Prostate gland (tissue), 2 donors: ENCODE measurements around the gene AARS2. TPM values are rescaled to one million over a fixed set of nuclear protein-coding genes. Genes with fewer than 3 reads are reported as not detected.

Experiments
- DNase-seq: peaks from one replicate; pipeline ENCODE4 v3.0.0-alpha.2; 2019; ENCODE audit warnings: low spot score
- H3K27ac ChIP-seq, 2 donors: fragments of 200-600 bp; sonication (generic); 2 replicates each; pipeline ENCODE4 v1.5.1; 2017 to 2019
- H3K27me3 ChIP-seq: fragments of 200-600 bp; sonication (generic); replicated peaks from 2 replicates; pipeline ENCODE4 v1.5.1; 2019; ENCODE audit not compliant: insufficient read depth
- H3K36me3 ChIP-seq, 2 donors: fragments of 200-600 bp; sonication (generic); 1 replicate in 1 of 2; 2 replicates in 1 of 2; pipeline versions ENCODE4 v1.5.1 to v1.8.1; 2017 to 2019
- H3K4me1 ChIP-seq: fragments of 200-600 bp; sonication (generic); replicated peaks from 2 replicates; pipeline ENCODE4 v1.5.1; 2019
- H3K4me3 ChIP-seq, 2 donors: fragments of 200-600 bp; sonication (generic); 2 replicates each; pipeline ENCODE4 v1.5.1; 2017 to 2019
- H3K9me3 ChIP-seq: fragments of 200-600 bp; sonication (generic); 2 replicates; pipeline ENCODE4 v1.5.1; 2017
- POLR2A ChIP-seq: fragments of 450-650 bp; IDR thresholded peaks from one replicate; pipeline ENCODE4 v1.6.1; 2016; ENCODE audit warnings: antibody characterized with exemption, mild to moderate bottlenecking
- POLR2AphosphoS5 ChIP-seq: sonication (generic); formaldehyde crosslinking; IDR thresholded peaks from one replicate; pipeline ENCODE4 v1.6.1; 2017; ENCODE audit warnings: antibody characterized with exemption
- WGBS: methylation state at CpG from one replicate; pipeline ENCODE4 v1.1.5; 2018; 5-methylcytosine and 5-hydroxymethylcytosine counted together
- intact Hi-C: fragments of 100-400 bp; cut with DNase I; formaldehyde crosslinking; loops from one replicate; pipeline ENCODE4 v1.14.2; 2022
- total RNA-seq, 2 donors: library from RNA; depleted of rRNA; stranded (reverse); fragments of >200 nt; gene quantifications; one replicate each; pipeline ENCODE4 v1.1.0, GENCODE V29; 2016
- TF ChIP-seq, protein P1 (sequence below), 4 experiments: fragments of 200-600 bp in 2 of 4; fragments of 450-650 bp in 2 of 4; sonication (generic) in 2 of 4; IDR thresholded peaks; 1 replicate in 3 of 4; 2 replicates in 1 of 4; pipeline ENCODE4 v1.5.1; 2016 to 2019; ENCODE audit warnings: antibody characterized with exemption in 4 of 4, mild to moderate bottlenecking in 2 of 4, moderate library complexity in 2 of 4

AARS2 gene
- total RNA-seq, 2 donors from 2014 or later = 17.4 to 19.4 TPM

DNA sequence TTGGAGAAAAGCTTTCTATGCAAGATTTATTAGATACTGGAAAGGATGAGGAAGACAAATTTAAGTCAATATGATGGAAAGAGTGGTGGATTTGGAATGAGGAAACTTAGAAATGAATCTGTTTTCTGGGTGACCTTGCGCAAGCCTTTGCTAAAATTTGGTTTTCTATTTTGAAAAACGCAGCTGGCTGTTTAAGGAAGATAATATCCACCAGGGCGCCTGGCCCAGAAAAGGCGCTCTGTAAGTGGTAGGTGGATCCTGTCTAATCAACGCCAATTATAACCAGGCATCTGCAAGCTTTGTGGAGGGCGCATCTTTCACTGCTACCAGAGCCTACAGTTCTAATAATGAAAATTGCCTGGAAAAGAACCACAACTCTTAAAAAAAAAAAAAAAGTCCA, 28.9 kb upstream of the AARS2 start:
- DNase-seq = no peak
- peak overlapping the region in 1 of 2 donors; percentile 13 for H3K4me3 ChIP-seq
- H3K4me1 ChIP-seq = peaks cover 7% of the 10 kb centered on the region
- H3K27me3 ChIP-seq = no peaks in the 10 kb centered on the region
- 53% methylated on average over 6 of the region's 6 CpGs for WGBS
- H3K9me3 ChIP-seq = no peaks in the 10 kb centered on the region
- intact Hi-C loops = no loop called here
- H3K36me3 ChIP-seq = no peaks in the 10 kb centered on the region
- TF ChIP-seq POLR2AphosphoS5 (no peak), POLR2A (no peak)
- TF ChIP-seq, protein P1, sequence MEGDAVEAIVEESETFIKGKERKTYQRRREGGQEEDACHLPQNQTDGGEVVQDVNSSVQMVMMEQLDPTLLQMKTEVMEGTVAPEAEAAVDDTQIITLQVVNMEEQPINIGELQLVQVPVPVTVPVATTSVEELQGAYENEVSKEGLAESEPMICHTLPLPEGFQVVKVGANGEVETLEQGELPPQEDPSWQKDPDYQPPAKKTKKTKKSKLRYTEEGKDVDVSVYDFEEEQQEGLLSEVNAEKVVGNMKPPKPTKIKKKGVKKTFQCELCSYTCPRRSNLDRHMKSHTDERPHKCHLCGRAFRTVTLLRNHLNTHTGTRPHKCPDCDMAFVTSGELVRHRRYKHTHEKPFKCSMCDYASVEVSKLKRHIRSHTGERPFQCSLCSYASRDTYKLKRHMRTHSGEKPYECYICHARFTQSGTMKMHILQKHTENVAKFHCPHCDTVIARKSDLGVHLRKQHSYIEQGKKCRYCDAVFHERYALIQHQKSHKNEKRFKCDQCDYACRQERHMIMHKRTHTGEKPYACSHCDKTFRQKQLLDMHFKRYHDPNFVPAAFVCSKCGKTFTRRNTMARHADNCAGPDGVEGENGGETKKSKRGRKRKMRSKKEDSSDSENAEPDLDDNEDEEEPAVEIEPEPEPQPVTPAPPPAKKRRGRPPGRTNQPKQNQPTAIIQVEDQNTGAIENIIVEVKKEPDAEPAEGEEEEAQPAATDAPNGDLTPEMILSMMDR (IDR thresholded peaks at IDR 0.05) = no peak
- H3K27ac ChIP-seq = no peak overlapping the region

GRCh38 chr6:44341095-44341890, 28.1 kb upstream of the AARS2 start:
- intact Hi-C loops = no loop called here

GRCh38 chr6:44339763-44340625, 26.8 kb upstream of the AARS2 start:
- 68% methylated on average over 7 of the region's 7 CpGs for WGBS
- H3K4me3 ChIP-seq = no peak overlapping the region
- no peaks in the 10 kb centered on the region for H3K27me3 ChIP-seq
- H3K36me3 ChIP-seq = no peaks in the 10 kb centered on the region
- peak overlapping the region; percentile 64 to 68 for H3K27ac ChIP-seq
- intact Hi-C loops = loop anchor here (2.0 to 10.0 kb wide), 3 partner anchors 71 to 243 kb away; no protein-coding TSS in a partner anchor
- no peak for DNase-seq
- peaks cover 7% of the 10 kb centered on the region for H3K4me1 ChIP-seq
- TF ChIP-seq, protein P1 (IDR thresholded peaks at IDR 0.05) = no peak
- TF ChIP-seq POLR2A (no peak), POLR2AphosphoS5 (no peak)
- H3K9me3 ChIP-seq = no peaks in the 10 kb centered on the region

More at GRCh38 chr6:44341095-44341890, 28.1 kb upstream of the AARS2 start:
- Histone ChIP-seq H3K9me3 (no peaks in the 10 kb centered on the region), H3K36me3 (no peaks in the 10 kb centered on the region), H3K4me1 (peaks cover 7% of the 10 kb centered on the region), H3K4me3 (no peak overlapping the region), H3K27me3 (no peaks in the 10 kb centered on the region), H3K27ac (no peak overlapping the region)
- WGBS = 81% methylated on average over 8 of the region's 8 CpGs
- DNase-seq = no peak
- TF ChIP-seq, protein P1 (IDR thresholded peaks at IDR 0.05) = no peak
- TF ChIP-seq POLR2AphosphoS5 (no peak), POLR2A (no peak)

GRCh38 chr6:44339301-44339700, 26.2 kb upstream of the AARS2 start:
- Histone ChIP-seq H3K9me3 (no peaks in the 10 kb centered on the region), H3K4me1 (peaks cover 7% of the 10 kb centered on the region), H3K4me3 (no peak overlapping the region), H3K27ac (peak overlapping the region; percentile 64 to 68), H3K36me3 (no peaks in the 10 kb centered on the region), H3K27me3 (no peaks in the 10 kb centered on the region)
- TF ChIP-seq, protein P1 (IDR thresholded peaks at IDR 0.05) = no peak
- TF ChIP-seq POLR2AphosphoS5 = peak; percentile 59
- 53% methylated on average over 5 of the region's 5 CpGs for WGBS
- intact Hi-C loops = loop anchor here (2.0 to 10.0 kb wide), 3 partner anchors 70 to 242 kb away; no protein-coding TSS in a partner anchor
- peak; percentile 58 for DNase-seq
